ENCODE measurements around the gene VASN.
"Not testable (repeated sequence)": the region's sequence is repeated elsewhere in the genome, so short reads cannot be mapped to it uniquely, and the experiment has no call there.

Gene VASN

GRCh38 chr16:4337540-4338088 is 34.0 kb upstream of the VASN start:
- no peak for DNase-seq (ENCODE audit: low spot score)

- DNase-seq (ENCODE audit: low spot score): no peak
These were observed 33.5 kb upstream of the VASN start for GRCh38 chr16:4338125-4338582.

DNA sequence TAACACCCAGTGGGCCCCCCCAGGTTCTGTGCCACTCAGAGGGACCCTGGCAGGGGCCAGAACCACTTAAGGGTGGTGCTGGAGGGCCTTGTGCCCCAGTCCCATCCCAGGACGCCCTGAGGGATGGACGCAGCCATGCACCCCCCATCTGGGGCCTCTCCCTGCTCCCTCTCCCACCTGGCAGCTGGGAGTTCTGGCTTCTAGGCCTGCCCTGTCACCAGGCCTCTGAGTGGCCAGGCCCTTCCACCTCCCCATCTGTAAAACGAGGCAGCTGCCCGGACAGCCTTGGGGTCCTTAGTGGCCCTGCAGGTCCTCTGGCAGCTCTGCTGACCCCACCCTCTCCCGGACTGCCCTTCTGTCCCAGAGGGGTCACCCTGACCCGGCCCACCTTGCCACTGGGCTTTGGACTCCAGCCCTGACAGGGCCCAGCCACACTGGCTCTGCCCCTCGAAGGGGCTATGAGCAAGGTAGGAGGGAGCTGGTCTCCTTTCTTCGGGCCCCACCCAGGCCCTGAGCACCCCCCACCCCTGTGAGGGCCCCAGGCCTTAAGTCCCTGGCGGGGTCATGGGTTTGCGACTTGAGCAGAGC is 32.8 kb upstream of the VASN start:
- no peak for DNase-seq (ENCODE audit: low spot score)

DNA sequence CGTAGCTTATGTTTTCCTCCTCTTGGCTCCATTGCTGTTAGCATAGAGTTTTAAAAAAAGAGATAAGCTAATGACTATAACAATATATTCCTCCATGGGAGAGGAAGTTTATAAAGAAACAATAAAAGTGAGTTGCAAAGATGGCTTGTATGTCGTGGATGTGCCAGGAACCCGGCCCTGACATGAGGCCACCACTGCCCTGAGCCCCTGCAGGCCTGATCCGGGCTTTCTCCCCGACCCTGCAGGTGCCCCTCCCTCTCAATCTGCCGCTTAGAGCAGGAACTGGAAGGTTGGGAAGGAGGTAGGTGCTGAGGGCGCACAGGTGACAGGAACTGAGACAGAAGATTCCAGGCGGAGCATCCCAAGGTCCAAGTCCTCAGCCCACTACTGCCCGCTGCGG is 32.2 kb upstream of the VASN start:
- DNase-seq (ENCODE audit: low spot score): no peak

DNA sequence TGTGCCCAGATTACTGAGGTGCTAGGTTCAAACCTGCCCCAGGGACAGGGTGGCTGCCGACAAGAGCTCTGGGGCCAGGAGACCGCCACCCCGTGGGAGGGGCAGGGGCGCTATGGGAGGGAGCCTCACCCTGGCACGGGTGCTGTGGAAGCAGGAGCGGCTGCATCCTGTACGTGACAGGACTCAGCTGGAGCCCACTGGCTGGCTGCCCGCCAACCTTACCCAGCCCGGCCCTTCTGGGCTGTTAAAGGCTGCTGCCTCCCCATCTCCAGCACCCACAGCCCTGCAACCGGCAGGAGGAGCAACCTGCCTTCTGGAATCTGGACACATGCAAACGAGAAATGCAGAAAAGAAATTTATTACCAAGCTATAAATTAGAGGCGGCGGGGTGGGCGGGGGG is 31.7 kb upstream of the VASN start:
- no peak for DNase-seq (ENCODE audit: low spot score)

DNA sequence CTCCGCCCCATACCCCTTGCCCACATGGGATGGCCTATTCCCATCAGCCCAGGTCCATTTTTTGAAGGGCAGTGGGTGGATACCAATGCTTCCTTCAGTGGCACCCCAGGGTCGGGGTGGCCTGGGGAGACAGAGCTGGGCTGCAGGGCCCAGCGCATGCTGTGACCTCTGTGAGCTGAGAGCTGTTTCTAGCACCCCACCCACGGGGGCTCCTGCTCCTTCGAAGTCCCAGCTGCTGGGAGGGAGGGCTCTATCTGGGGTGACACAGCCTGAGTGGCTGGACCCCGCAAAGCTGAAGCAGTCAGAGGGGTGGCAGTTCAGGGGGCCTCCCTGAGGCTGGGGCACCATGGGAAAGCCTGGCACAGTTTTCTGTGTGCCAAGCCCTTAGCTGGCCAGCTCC is 31.2 kb upstream of the VASN start:
- DNase-seq (ENCODE audit: low spot score): no peak

DNA sequence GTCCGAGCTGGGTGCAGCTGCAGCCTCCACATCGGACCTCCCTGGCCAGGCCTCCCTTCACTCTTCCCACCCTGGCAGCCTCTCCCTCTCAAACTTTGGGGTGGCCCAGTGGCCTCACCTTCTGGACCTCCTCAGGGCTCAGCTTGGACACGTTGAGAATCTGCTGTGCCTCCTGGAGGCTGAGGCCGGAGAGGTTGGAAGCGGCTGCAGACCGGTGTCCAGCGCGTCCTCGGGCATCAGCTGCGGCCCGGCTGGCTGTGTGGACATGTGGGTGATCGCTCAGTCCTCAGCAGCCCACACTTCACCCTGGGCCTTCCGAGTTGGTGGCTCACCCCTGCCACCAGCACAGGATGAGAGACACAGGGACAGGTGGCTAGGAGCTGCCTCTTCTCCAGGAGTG is 30.4 kb upstream of the VASN start:
- no peak for DNase-seq (ENCODE audit: low spot score)

- no peak for DNase-seq (ENCODE audit: low spot score)
These were observed 28.5 kb upstream of the VASN start for GRCh38 chr16:4342866-4343744.

DNA sequence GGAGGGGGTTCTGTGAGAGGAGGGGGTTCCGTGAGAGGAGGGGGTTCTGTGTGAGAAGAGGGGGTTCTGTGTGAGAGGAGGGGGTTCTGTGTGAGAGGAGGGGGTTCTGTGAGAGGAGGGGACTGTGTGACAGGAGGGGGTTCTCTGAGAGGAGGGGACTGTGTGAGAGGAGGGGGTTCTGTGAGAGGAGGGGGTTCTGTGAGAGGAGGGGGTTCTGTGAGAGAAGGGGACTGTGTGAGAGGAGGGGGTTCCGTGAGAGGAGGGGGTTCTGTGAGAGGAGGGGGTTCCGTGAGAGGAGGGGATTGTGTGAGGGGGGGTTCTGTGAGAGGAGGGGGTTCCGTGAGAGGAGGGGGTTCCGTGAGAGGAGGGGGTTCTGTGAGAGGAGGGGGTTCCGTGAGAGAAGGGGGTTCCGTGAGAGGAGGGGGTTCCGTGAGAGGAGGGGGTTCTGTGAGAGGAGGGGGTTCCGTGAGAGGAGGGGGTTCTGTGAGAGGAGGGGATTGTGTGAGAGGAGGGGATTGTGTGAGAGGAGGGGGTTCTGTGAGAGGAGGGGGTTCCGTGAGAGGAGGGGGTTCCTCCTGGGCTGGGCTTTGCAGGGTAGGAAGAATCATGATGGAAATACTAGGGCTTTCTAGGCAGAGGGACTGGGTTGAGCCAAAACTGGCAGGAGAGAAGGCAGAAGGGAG is 27.2 kb upstream of the VASN start:
- DNase-seq (ENCODE audit: low spot score): not testable (repeated sequence)

- peak; percentile 76 for DNase-seq (ENCODE audit: low spot score)
These were observed 26.4 kb upstream of the VASN start for GRCh38 chr16:4344983-4345835.

GRCh38 chr16:4345836-4346781 is 25.5 kb upstream of the VASN start:
- no peak for DNase-seq (ENCODE audit: low spot score)

DNA sequence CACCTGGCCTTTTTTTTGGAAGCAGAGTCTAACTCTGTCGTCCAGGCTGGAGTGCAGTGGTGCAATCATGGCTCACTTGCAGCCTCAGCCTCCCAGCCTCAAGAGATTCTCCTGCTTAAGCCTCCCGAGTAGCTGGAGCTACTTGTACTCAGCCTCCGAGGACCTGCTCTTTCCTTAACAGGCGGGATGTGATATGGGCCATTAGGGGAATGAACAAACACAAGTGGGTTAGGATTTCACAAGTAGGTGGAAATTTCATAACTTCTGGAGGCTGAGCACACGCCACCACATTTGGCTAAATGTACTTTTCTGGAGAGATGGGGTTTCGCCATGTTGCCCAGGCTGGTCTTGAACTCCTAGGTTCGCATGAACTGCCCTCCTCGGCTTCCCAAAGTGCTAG is 24.6 kb upstream of the VASN start:
- DNase-seq (ENCODE audit: low spot score): no peak

DNA sequence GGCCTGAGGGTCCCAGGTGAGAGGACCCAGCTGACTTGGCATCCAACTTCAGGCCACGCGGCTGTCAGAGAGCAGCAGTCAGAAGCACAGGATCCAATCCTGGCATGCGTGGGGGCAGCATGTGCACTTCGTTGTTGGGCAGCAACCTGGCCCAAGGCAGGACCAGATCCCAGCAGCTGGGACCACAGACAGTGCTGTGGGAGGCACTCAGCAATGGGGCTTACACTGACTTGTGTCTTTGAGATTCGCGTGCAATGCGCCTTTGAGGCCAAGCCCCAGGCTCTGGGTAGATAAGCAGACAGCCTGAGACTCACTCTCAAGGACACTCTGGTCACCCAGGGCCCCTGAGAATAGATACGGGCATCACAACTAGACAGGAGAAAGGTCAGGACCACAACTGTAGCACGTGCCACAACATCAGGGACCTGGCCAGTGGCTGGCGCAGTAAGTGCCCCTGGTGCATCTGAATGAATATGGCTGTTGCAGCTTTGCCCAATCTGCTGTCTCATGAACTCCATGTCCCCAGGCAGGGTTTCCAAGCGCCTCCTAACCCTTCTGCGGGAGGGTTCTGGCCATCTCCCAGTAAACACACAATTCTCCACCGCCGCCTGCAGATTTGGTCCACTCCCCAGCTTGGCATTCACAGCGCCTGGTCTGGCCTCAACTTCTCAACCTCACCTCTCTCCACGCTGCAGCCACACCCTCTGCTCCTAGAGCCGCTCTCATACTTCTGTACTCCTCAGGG is 23.7 kb upstream of the VASN start:
- DNase-seq (ENCODE audit: low spot score): no peak

- no peak for DNase-seq (ENCODE audit: low spot score)
These were observed 22.3 kb upstream of the VASN start for GRCh38 chr16:4349332-4349731.

- no peak for DNase-seq (ENCODE audit: low spot score)
These were observed 21.3 kb upstream of the VASN start for GRCh38 chr16:4350365-4350786.

DNA sequence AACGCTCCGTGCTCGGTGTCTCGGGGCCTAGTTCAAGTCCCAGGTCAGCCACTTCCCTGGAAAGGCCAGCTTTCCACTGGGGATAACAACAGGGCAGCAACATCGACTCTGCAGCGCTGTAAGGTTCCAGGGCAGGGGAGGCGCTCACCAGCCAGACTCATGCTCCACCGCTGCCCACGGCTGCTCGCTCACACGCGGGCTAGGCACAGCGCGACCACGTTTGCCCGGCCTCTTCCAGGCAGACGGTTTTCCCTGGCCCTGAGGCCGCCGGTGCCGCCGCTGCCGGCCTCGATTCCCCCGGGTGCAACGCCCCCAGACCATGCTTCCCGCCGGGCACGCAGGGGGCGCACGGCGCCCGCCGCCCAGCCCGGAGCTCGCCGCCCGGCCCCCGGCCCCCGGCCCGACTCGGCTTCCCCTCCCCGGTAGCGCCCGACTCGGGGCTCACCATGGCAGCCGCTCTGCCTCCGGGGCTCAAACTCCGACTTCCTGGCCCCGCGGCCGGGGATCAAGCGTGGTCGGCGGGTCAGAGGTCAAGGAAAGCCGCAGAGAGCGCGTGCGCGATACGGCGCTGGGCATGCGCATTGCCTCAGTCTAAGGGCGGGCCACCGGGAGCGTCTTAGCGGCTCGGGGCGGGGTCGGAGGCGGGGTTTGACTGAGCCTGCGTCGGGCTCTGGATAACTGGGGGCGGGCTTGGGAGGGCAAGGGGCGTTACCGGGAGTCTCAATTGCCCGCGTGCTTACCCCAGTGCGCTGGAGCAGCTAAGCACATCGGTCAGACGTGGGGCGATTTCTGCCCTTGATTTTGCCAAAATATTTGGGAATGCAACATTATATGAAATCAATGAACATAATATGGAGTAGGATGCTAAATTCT is 20.6 kb upstream of the VASN start, which contains the start of gene PAM16:
TSS of gene PAM16 (minus strand) at position 535 of the 873 bp plus-strand sequence. CDS start at position 448, 87 bp downstream.
- DNase-seq (ENCODE audit: low spot score): peak; percentile 91

GRCh38 chr16:4351880-4352279 is 19.8 kb upstream of the VASN start:
- DNase-seq (ENCODE audit: low spot score): no peak

DNA sequence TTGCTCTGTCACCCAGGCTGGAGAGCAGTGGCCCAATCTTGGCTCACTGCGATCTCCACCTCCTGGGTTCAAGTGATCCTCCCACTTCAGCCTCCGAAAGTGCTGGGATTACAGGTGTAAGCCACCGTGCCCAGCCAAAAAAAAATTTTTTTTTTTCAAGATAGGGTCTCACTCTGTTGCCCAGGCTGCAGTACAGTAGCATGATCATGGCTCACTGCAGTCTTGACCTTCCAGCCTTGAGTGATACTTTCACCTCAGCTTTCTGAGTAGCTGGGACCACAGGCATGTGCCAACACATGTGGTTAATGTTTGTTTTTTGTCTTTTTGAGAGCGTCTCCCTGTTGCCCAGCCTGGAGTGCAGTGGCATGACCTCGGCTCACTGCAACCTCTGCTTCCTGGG is 18.8 kb upstream of the VASN start:
- DNase-seq (ENCODE audit: low spot score): no peak

DNA sequence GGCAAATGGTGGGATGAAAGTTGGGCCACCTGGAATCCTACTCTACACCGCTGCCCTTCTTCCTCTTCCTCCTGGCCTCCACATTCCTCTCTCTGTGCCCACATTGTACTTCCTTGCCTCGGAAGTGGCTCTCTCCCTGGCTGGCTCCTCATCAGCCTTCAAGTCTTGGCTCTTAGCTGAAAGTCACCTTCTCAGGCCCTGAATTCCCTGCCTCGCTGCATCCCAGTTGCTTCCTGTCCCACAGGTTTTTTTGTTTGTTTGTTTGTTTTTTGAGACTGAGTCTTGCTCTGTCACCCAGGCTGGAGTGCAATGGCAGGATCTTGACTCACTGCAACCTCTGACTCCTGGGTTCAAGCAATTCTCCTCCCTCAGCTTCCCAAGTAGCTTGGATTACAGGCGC is 18.0 kb upstream of the VASN start:
- DNase-seq (ENCODE audit: low spot score): no peak
